DMS79 (cell line): Measurements from ENCODE around the gene NFATC3.

Experiments used
- DNase-seq: peaks from one replicate; lab custom pipeline; 2025; lab: John Stamatoyannopoulos, UW

Gene NFATC3

DNA sequence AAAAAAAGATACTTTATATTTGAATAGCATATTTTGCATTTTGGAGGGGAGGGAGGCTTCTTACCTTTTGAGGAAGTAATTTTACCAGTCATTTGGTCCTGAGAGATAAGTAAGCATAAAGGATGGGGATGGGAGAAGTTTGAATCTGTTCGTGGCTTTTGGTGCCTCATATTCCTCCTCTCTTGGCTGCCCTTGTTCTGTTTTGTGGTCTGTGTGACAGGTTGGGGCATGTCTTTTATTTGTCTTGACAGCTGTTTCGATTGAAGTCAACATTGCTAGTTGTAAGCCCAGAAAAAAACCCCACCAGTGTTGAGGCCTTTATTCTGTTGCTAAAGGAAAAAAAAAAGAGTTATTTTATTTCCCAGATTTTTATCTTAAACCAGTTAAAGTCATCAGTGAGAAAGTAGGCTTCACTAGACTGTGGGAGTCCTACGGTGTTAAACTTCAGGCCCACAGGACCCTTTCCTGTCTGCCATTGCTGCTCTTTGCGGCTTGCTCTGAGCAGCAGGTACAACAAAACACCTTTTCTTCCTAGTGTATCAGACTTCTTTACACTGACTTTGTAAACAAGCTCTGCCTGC lies 190.5 kb downstream of the NFATC3 start:
- peak; percentile 48 for DNase-seq

GRCh38 chr16:68276223-68276622 lies 191.1 kb downstream of the NFATC3 start:
- no peak for DNase-seq
